Mesenchymal stem cell (in vitro differentiated cells and primary cell): ENCODE results near the gene ZDHHC21.

Experiments used
- DNase-seq: peaks from one replicate; pipeline ENCODE4 v3.0.0-alpha.2; 2013
- H2AFZ ChIP-seq: one replicate; pipeline ENCODE4 v1.6.1; 2013; ENCODE audit warnings: low read depth, mild to moderate bottlenecking, control low read depth, inconsistent platforms, low read length, moderate library complexity
- H2AK5ac ChIP-seq: 2 replicates; pipeline ENCODE4 v1.6.1; 2013; ENCODE audit warnings: low read length, moderate library complexity, mild to moderate bottlenecking, inconsistent platforms; ENCODE audit not compliant: severe bottlenecking
- H2BK120ac ChIP-seq: one replicate; pipeline ENCODE4 v1.6.1; 2013; ENCODE audit warnings: low read depth, mild to moderate bottlenecking, inconsistent platforms, low read length, moderate library complexity
- H2BK12ac ChIP-seq, 2 experiments: one replicate each; pipeline ENCODE4 v1.6.1; 2013; ENCODE audit warnings: inconsistent platforms in 2 of 2, low read length in 2 of 2, mild to moderate bottlenecking in 2 of 2, moderate library complexity in 2 of 2, control low read depth in 1 of 2
- H2BK15ac ChIP-seq: one replicate; pipeline ENCODE4 v1.6.1; 2013; ENCODE audit warnings: mild to moderate bottlenecking, low read depth, inconsistent platforms; ENCODE audit not compliant: poor library complexity, severe bottlenecking
- H2BK5ac ChIP-seq: 2 replicates; pipeline ENCODE4 v1.6.1; 2013; ENCODE audit warnings: low read depth, mild to moderate bottlenecking, low read length, control low read depth, inconsistent platforms; ENCODE audit not compliant: poor library complexity, severe bottlenecking
- H3K14ac ChIP-seq, 2 experiments: one replicate each; pipeline ENCODE4 v1.6.1; 2013; ENCODE audit warnings: inconsistent platforms in 2 of 2, low read length in 2 of 2, control low read depth in 1 of 2, mild to moderate bottlenecking in 1 of 2, moderate library complexity in 1 of 2
- H3K18ac ChIP-seq, 2 experiments: one replicate each; pipeline ENCODE4 v1.6.1; 2013; ENCODE audit warnings: inconsistent platforms in 2 of 2, low read length in 2 of 2, control low read depth in 1 of 2, low read depth in 1 of 2, mild to moderate bottlenecking in 1 of 2
- H3K23ac ChIP-seq, 2 experiments: one replicate each; pipeline ENCODE4 v1.6.1; 2013; ENCODE audit warnings: inconsistent platforms in 2 of 2, low read length in 2 of 2, mild to moderate bottlenecking in 2 of 2, moderate library complexity in 2 of 2, control low read depth in 1 of 2
- H3K27ac ChIP-seq: 2 replicates; pipeline ENCODE4 v1.5.1; 2013; ENCODE audit warnings: mild to moderate bottlenecking, moderate library complexity, low read length, control low read depth, inconsistent platforms; ENCODE audit not compliant: poor library complexity, severe bottlenecking
- H3K27me3 ChIP-seq, 2 experiments: 2 replicates each; pipeline versions ENCODE4 v1.6.1 to v1.7.0; 2013; ENCODE audit warnings: low read length in 2 of 2, mild to moderate bottlenecking in 2 of 2, moderate library complexity in 2 of 2, control low read depth in 1 of 2, inconsistent platforms in 1 of 2; ENCODE audit not compliant: control insufficient read depth in 1 of 2, insufficient read depth in 1 of 2
- H3K36me3 ChIP-seq, 2 experiments: 2 replicates each; pipeline versions ENCODE4 v1.6.1 to v1.7.0; 2013; ENCODE audit warnings: low read length in 2 of 2, control low read depth in 1 of 2, inconsistent platforms in 1 of 2, low read depth in 1 of 2, mild to moderate bottlenecking in 1 of 2; ENCODE audit not compliant: insufficient read depth in 2 of 2, control insufficient read depth in 1 of 2
- H3K4ac ChIP-seq, 2 experiments: one replicate each; pipeline ENCODE4 v1.6.1; 2013; ENCODE audit warnings: inconsistent platforms in 2 of 2, low read length in 2 of 2, mild to moderate bottlenecking in 2 of 2, moderate library complexity in 2 of 2, control low read depth in 1 of 2, low read depth in 1 of 2
- H3K4me1 ChIP-seq: 2 replicates; pipeline ENCODE4 v1.6.1; 2013; ENCODE audit warnings: low read depth, low read length, control low read depth; ENCODE audit not compliant: control insufficient read depth, insufficient read depth
- H3K4me2 ChIP-seq: 2 replicates; pipeline ENCODE4 v1.6.1; 2013; ENCODE audit warnings: low read length, mild to moderate bottlenecking, inconsistent platforms; ENCODE audit not compliant: poor library complexity, severe bottlenecking
- H3K4me3 ChIP-seq, 2 experiments: 2 replicates each; pipeline versions ENCODE4 v1.5.1 to v1.7.0; 2013; ENCODE audit warnings: low read length in 2 of 2, mild to moderate bottlenecking in 2 of 2, control low read depth in 1 of 2, low read depth in 1 of 2; ENCODE audit not compliant: insufficient read depth in 1 of 2
- H3K79me1 ChIP-seq: replicated peaks from 2 replicates; pipeline ENCODE4 v1.6.1; 2013; ENCODE audit warnings: mild to moderate bottlenecking, control low read depth, low read length, inconsistent platforms; ENCODE audit not compliant: poor library complexity, severe bottlenecking
- H3K9ac ChIP-seq: 2 replicates; pipeline ENCODE4 v1.7.0; 2013; ENCODE audit warnings: mild to moderate bottlenecking, low read length, moderate library complexity
- H3K9me3 ChIP-seq: 2 replicates; pipeline ENCODE4 v1.7.0; 2013; ENCODE audit warnings: mild to moderate bottlenecking, low read length; ENCODE audit not compliant: control insufficient read depth
- H4K8ac ChIP-seq: one replicate; pipeline ENCODE4 v1.6.1; 2013; ENCODE audit warnings: inconsistent platforms, mild to moderate bottlenecking, low read length, moderate library complexity
- H4K91ac ChIP-seq: one replicate; pipeline ENCODE4 v1.6.1; 2013; ENCODE audit warnings: mild to moderate bottlenecking, low read length, inconsistent platforms
- whole genome bisulfite sequencing: methylation state at CpG from one replicate; pipeline ENCODE4 v1.1.7; 2013; ENCODE audit warnings: mixed read lengths; 5-methylcytosine and 5-hydroxymethylcytosine counted together

ZDHHC21 gene

GRCh38 chr9:14705079-14705478 lies 11.8 kb upstream of the ZDHHC21 start:
- no peak for DNase-seq

GRCh38 chr9:14704281-14704680 lies 11.0 kb upstream of the ZDHHC21 start:
- Histone ChIP-seq H3K14ac (no peak overlapping the region), H2AK5ac (no peak overlapping the region), H2BK5ac (no peak overlapping the region), H3K18ac (no peak overlapping the region), H3K79me1 (no peaks in the 10 kb centered on the region), H3K4ac (no peak overlapping the region), H3K4me1 (no peaks in the 10 kb centered on the region), H4K91ac (no peak overlapping the region), H2BK12ac (no peak overlapping the region), H4K8ac (peak overlapping the region; percentile 28), H3K4me3 (no peak overlapping the region), H3K9ac (no peak overlapping the region), H2BK15ac (no peak overlapping the region), H2AFZ (no peak overlapping the region), H3K27me3 (peaks cover 9 to 10% of the 10 kb centered on the region in 2 experiments), H3K36me3 (no peaks in the 10 kb centered on the region), H2BK120ac (no peak overlapping the region), H3K9me3 (peaks cover 36% of the 10 kb centered on the region), H3K4me2 (no peak overlapping the region), H3K27ac (no peak overlapping the region), H3K23ac (no peak overlapping the region)
- no peak for DNase-seq
- WGBS, result 89% methylated on average over 3 of the region's 3 CpGs

More at GRCh38 chr9:14705079-14705478, 11.8 kb upstream of the ZDHHC21 start:
- Histone ChIP-seq H3K79me1 (no peaks in the 10 kb centered on the region), H3K14ac (no peak overlapping the region), H2BK5ac (no peak overlapping the region), H2AFZ (no peak overlapping the region), H3K4me3 (no peak overlapping the region), H2BK120ac (no peak overlapping the region), H2BK15ac (no peak overlapping the region), H3K18ac (no peak overlapping the region), H4K91ac (no peak overlapping the region), H3K4me1 (no peaks in the 10 kb centered on the region), H3K27me3 (peaks cover 6 to 9% of the 10 kb centered on the region in 2 experiments), H3K9me3 (peaks cover 36% of the 10 kb centered on the region), H3K23ac (no peak overlapping the region), H2BK12ac (no peak overlapping the region), H3K4me2 (no peak overlapping the region), H3K36me3 (no peaks in the 10 kb centered on the region), H4K8ac (no peak overlapping the region), H3K27ac (no peak overlapping the region), H3K9ac (no peak overlapping the region), H2AK5ac (no peak overlapping the region), H3K4ac (no peak overlapping the region)

GRCh38 chr9:14702200-14702720 lies 9.0 kb upstream of the ZDHHC21 start:
- H3K4me3 ChIP-seq, result no peak overlapping the region
- no peak overlapping the region for H2AFZ ChIP-seq
- H2BK12ac ChIP-seq, result no peak overlapping the region
- no peak overlapping the region for H2BK5ac ChIP-seq
- no peaks in the 10 kb centered on the region for H3K4me1 ChIP-seq
- no peaks in the 10 kb centered on the region for H3K36me3 ChIP-seq
- no peak overlapping the region for H4K8ac ChIP-seq
- no peak overlapping the region for H3K4ac ChIP-seq
- no peak overlapping the region for H2BK15ac ChIP-seq
- H4K91ac ChIP-seq, result no peak overlapping the region
- H2AK5ac ChIP-seq, result no peak overlapping the region
- H3K4me2 ChIP-seq, result no peak overlapping the region
- no peak for DNase-seq
- H3K9me3 ChIP-seq, result peaks cover 36% of the 10 kb centered on the region
- H3K18ac ChIP-seq, result no peak overlapping the region
- H3K9ac ChIP-seq, result no peak overlapping the region
- peaks cover 17% of the 10 kb centered on the region in 2 experiments for H3K27me3 ChIP-seq
- 50% methylated on average over 2 of the region's 4 CpGs for WGBS
- no peak overlapping the region for H2BK120ac ChIP-seq
- no peak overlapping the region for H3K23ac ChIP-seq
- H3K14ac ChIP-seq, result no peak overlapping the region
- no peaks in the 10 kb centered on the region for H3K79me1 ChIP-seq
- no peak overlapping the region for H3K27ac ChIP-seq

GRCh38 chr9:14692470-14693250 lies 572 bp downstream of the ZDHHC21 start:
- 17% methylated on average over 6 of the region's 35 CpGs for WGBS
- Histone ChIP-seq H3K4me2 (peak overlapping the region; percentile 96), H2BK5ac (no peak overlapping the region), H3K79me1 (peaks cover 14% of the 10 kb centered on the region), H2AFZ (peak overlapping the region; percentile 98), H3K18ac (peak overlapping the region in 1 of 2 experiments; percentile 71), H3K4me1 (peaks cover 3% of the 10 kb centered on the region), H3K27me3 (peaks cover 12 to 13% of the 10 kb centered on the region in 2 experiments), H2BK12ac (no peak overlapping the region), H3K14ac (peak overlapping the region in 1 of 2 experiments; percentile 94), H3K9ac (peak overlapping the region; percentile 79), H3K4me3 (peak overlapping the region; percentile 79 to 94), H3K4ac (peak overlapping the region in 1 of 2 experiments; percentile 22), H3K9me3 (no peaks in the 10 kb centered on the region), H2AK5ac (no peak overlapping the region), H3K27ac (no peak overlapping the region), H3K23ac (no peak overlapping the region), H2BK15ac (no peak overlapping the region), H4K91ac (no peak overlapping the region), H4K8ac (peak overlapping the region; percentile 84), H3K36me3 (peaks cover 7 to 15% of the 10 kb centered on the region in 2 experiments), H2BK120ac (peak overlapping the region; percentile 15)
- DNase-seq, result peak; percentile 30
